CD4-positive, alpha-beta T cell (primary cell): Measurements from ENCODE around the gene SCN8A. TPM values are rescaled to one million over a fixed set of nuclear protein-coding genes. Genes with fewer than 3 reads are reported as not detected.

Experiments
- ATAC-seq: fragments of 200-7000 bp; cut with Tn5 transposase; one replicate; pipeline ENCODE4 v1.10.0; 2022; ENCODE audit warnings: mild to moderate bottlenecking; ENCODE audit not compliant: poor library complexity
- CTCF ChIA-PET: fragments of 350-600 bp; sonication (Branson Sonifier 250); formaldehyde crosslinking; loops from one replicate; lab custom pipeline; 2021; ENCODE audit warnings: antibody characterized with exemption, inconsistent platforms; lab: Charles Lee
- POLR2A ChIA-PET: fragments of 350-600 bp; sonication (Branson Sonifier 250); formaldehyde crosslinking; loops from one replicate; lab custom pipeline; 2021; ENCODE audit warnings: antibody characterized with exemption, inconsistent platforms; lab: Charles Lee
- DNase-seq, 14 experiments: peaks; one replicate each; pipeline ENCODE4 v3.0.0-alpha.2; 2013 to 2020; ENCODE audit warnings: mixed read lengths in 2 of 14
- H3K27ac ChIP-seq, 2 donors: one replicate each; pipeline versions ENCODE4 v1.5.1 to v1.7.0; 2013; ENCODE audit warnings: low read length in 2 of 2, low read depth in 1 of 2, mild to moderate bottlenecking in 1 of 2
- H3K27me3 ChIP-seq, 2 experiments: 1 replicate in 1 of 2; 2 replicates in 1 of 2; pipeline versions ENCODE4 v1.6.1 to v1.7.0; 2013; ENCODE audit warnings: low read length in 2 of 2, control low read depth in 1 of 2, mild to moderate bottlenecking in 1 of 2, moderate library complexity in 1 of 2; ENCODE audit not compliant: insufficient read depth in 2 of 2, control insufficient read depth in 1 of 2
- H3K36me3 ChIP-seq: one replicate; pipeline ENCODE4 v1.6.1; 2013; ENCODE audit warnings: low read length, control low read depth; ENCODE audit not compliant: insufficient read depth
- H3K4me1 ChIP-seq: one replicate; pipeline ENCODE4 v1.6.1; 2013; ENCODE audit warnings: low read length, control low read depth; ENCODE audit not compliant: insufficient read depth
- H3K4me3 ChIP-seq: one replicate; pipeline ENCODE4 v1.5.1; 2013; ENCODE audit warnings: mild to moderate bottlenecking, low read length, moderate library complexity
- H3K9me3 ChIP-seq, 2 experiments: 1 replicate in 1 of 2; 2 replicates in 1 of 2; pipeline versions ENCODE4 v1.6.1 to v1.7.0; 2013; ENCODE audit warnings: low read length in 2 of 2, mild to moderate bottlenecking in 2 of 2, control low read depth in 1 of 2, moderate library complexity in 1 of 2; ENCODE audit not compliant: control insufficient read depth in 1 of 2, insufficient read depth in 1 of 2
- H3K27ac Mint-ChIP-seq: one replicate; pipeline ENCODE4 v1.8.0; 2020; ENCODE audit warnings: mixed read lengths
- H3K27me3 Mint-ChIP-seq: one replicate; pipeline ENCODE4 v1.8.0; 2021; ENCODE audit warnings: mixed read lengths
- H3K36me3 Mint-ChIP-seq: one replicate; pipeline ENCODE4 v1.8.0; 2021; ENCODE audit warnings: low read depth, mixed read lengths
- H3K4me1 Mint-ChIP-seq: one replicate; pipeline ENCODE4 v1.8.0; 2021; ENCODE audit warnings: low read depth, mixed read lengths
- H3K4me3 Mint-ChIP-seq: one replicate; pipeline ENCODE4 v1.8.0; 2020; ENCODE audit warnings: mild to moderate bottlenecking, mixed read lengths
- H3K9me3 Mint-ChIP-seq: one replicate; pipeline ENCODE4 v1.8.0; 2020; ENCODE audit warnings: mixed read lengths
- CTCF ChIP-seq: fragments of 200-600 bp; IDR thresholded peaks from one replicate; pipeline ENCODE4 v1.8.0; 2022; ENCODE audit warnings: antibody characterized with exemption, mild to moderate bottlenecking
- intact Hi-C, 2 experiments: fragments of 100-400 bp; cut with DNase I in 1 of 2; cut with micrococcal nuclease in 1 of 2; formaldehyde crosslinking; loops; one replicate each; pipeline versions ENCODE4 v1.15.1 to v1.9.0; 2023 to 2025; cut with DNase I, micrococcal nuclease
- total RNA-seq, 174 experiments: library from RNA in 2 of 174; stranded (reverse) in 2 of 174; gene quantifications; one replicate each; pipeline ENCODE4 v1.2.3 and lab custom pipeline; 2021 to 2026

Gene SCN8A
- total RNA-seq, 2 experiments from 2014 or later: 0.14 to 0.36 TPM

GRCh38 chr12:51675071-51675803 is 84.2 kb downstream of the SCN8A start:
- Mint-ChIP-seq H3K27me3 (peaks cover 6% of the 10 kb centered on the region), H3K36me3 (no peaks in the 10 kb centered on the region), H3K9me3 (no peaks in the 10 kb centered on the region), H3K27ac (no peak overlapping the region), H3K4me1 (no peaks in the 10 kb centered on the region), H3K4me3 (no peak overlapping the region)
- ChIA-PET POLR2A (no interaction called here), CTCF (no interaction called here)
- TF ChIP-seq CTCF: no peak
- Histone ChIP-seq H3K9me3 (no peaks in the 10 kb centered on the region), H3K4me3 (no peak overlapping the region), H3K4me1 (no peaks in the 10 kb centered on the region), H3K27ac (no peak overlapping the region), H3K36me3 (no peaks in the 10 kb centered on the region), H3K27me3 (no peaks in the 10 kb centered on the region)
- no peak for DNase-seq
- ATAC-seq: no peak
- intact Hi-C loops: loop anchor here in 1 of 2 experiments (10.0 kb wide), 1 partner anchor 250 kb away; the partner anchor contains the start of gene SLC4A8

- ChIA-PET CTCF (no interaction called here), POLR2A (no interaction called here)
- Histone ChIP-seq H3K9me3 (no peaks in the 10 kb centered on the region), H3K27me3 (no peaks in the 10 kb centered on the region), H3K4me3 (no peak overlapping the region), H3K4me1 (no peaks in the 10 kb centered on the region), H3K36me3 (no peaks in the 10 kb centered on the region), H3K27ac (no peak overlapping the region)
- no peaks in the 10 kb centered on the region for H3K36me3 Mint-ChIP-seq
- H3K27ac Mint-ChIP-seq: no peak overlapping the region
- peaks cover 8% of the 10 kb centered on the region for H3K27me3 Mint-ChIP-seq
- no peaks in the 10 kb centered on the region for H3K9me3 Mint-ChIP-seq
- TF ChIP-seq CTCF: no peak
- no peak overlapping the region for H3K4me3 Mint-ChIP-seq
- H3K4me1 Mint-ChIP-seq: no peaks in the 10 kb centered on the region
- no peak for DNase-seq
- intact Hi-C loops: loop anchor here in 1 of 2 experiments (10.0 kb wide), 1 partner anchor 252 kb away; the partner anchor contains the start of gene SLC4A8
- no peak for ATAC-seq
Observed at GRCh38 chr12:51676875-51677274, 85.8 kb downstream of the SCN8A start.

- Mint-ChIP-seq H3K4me3 (no peak overlapping the region), H3K36me3 (no peaks in the 10 kb centered on the region), H3K27me3 (peaks cover 8% of the 10 kb centered on the region), H3K9me3 (no peaks in the 10 kb centered on the region), H3K27ac (no peak overlapping the region), H3K4me1 (no peaks in the 10 kb centered on the region)
- ChIA-PET POLR2A (no interaction called here), CTCF (no interaction called here)
- TF ChIP-seq CTCF: no peak
- DNase-seq (no peak), ATAC-seq (no peak)
- Histone ChIP-seq H3K36me3 (no peaks in the 10 kb centered on the region), H3K4me1 (no peaks in the 10 kb centered on the region), H3K27ac (no peak overlapping the region), H3K4me3 (no peak overlapping the region), H3K9me3 (no peaks in the 10 kb centered on the region), H3K27me3 (no peaks in the 10 kb centered on the region)
- intact Hi-C loops: loop anchor here in 1 of 2 experiments (10.0 kb wide), 1 partner anchor 253 kb away; the partner anchor contains the start of gene SLC4A8
Observed at GRCh38 chr12:51677284-51677968, 86.4 kb downstream of the SCN8A start.
